ENCODE results near the gene UCP3. TPM values are rescaled to one million over a fixed set of nuclear protein-coding genes. Genes with fewer than 3 reads are reported as not detected.

The UCP3 gene
- total and polyA plus RNA-seq, 2 donors (not counting 1 experiment from before 2014, with no cell fraction given), result 8.9 to 11.0 TPM

- Histone ChIP-seq H3K4me3 (ENCODE audit: control extremely low read depth in 1 of 5, extremely low read depth in 1 of 5, insufficient read depth in 1 of 5, low read depth in 2 of 5, low read length in 4 of 5) (no peak overlapping the region), H3K36me3 (replicated peaks in 1 of 2; ENCODE audit: control extremely low read depth in 1 of 2, control insufficient read depth in 1 of 2, extremely low read depth in 1 of 2, insufficient read depth in 2 of 2, low read length in 1 of 2) (peaks cover 24 to 53% of the 10 kb centered on the region in 2 experiments), H3K4me2 (replicated peaks; ENCODE audit: low read depth, low read length, poor library complexity, severe bottlenecking) (no peak overlapping the region), H3K27ac (ENCODE audit: low read length in 2 of 2) (no peak overlapping the region), H3K4me1 (ENCODE audit: control insufficient read depth in 2 of 2, insufficient read depth in 2 of 2, low read length in 2 of 2) (no peaks in the 10 kb centered on the region), H3K79me2 (ENCODE audit: control insufficient read depth, insufficient read depth, low read length) (no peaks in the 10 kb centered on the region), H3K27me3 (replicated peaks in 1 of 4; ENCODE audit: control extremely low read depth in 1 of 4, control insufficient read depth in 3 of 4, insufficient read depth in 4 of 4, low read length in 3 of 4) (no peaks in the 10 kb centered on the region), H3K9ac (ENCODE audit: low read length) (no peak overlapping the region), H3K9me3 (ENCODE audit: control extremely low read depth in 1 of 3, control insufficient read depth in 2 of 3, insufficient read depth in 1 of 3, low read length in 2 of 3) (no peaks in the 10 kb centered on the region), H4K20me1 (ENCODE audit: control insufficient read depth, insufficient read depth, low read length, poor library complexity, severe bottlenecking) (no peaks in the 10 kb centered on the region), H2AFZ (ENCODE audit: insufficient read depth, low read depth, low read length, poor library complexity, severe bottlenecking) (no peak overlapping the region)
- no peak overlapping the region for H3K4me3 Mint-ChIP-seq
- WGBS (ENCODE audit: insufficient coverage), result no CpG with 5 or more reads among the region's 2 CpGs
- no peaks in the 10 kb centered on the region for H3K9me3 Mint-ChIP-seq (ENCODE audit: insufficient read depth)
- ATAC-seq (ENCODE audit: low read depth), result no peak
- no peaks in the 10 kb centered on the region for H3K27me3 Mint-ChIP-seq
- TF ChIP-seq CTCF (IDR thresholded peaks at IDR 0.05) (no peak), EZH2 (IDR thresholded peaks at IDR 0.05; ENCODE audit: borderline replicate concordance, insufficient read depth, low read depth, low read length, poor library complexity, severe bottlenecking) (no peak)
- ChIA-PET POLR2A (no interaction called here), CTCF (interaction anchor here (0.9 kb wide), 1 partner anchor 11 kb away, joined by 3 read pairs; no protein-coding TSS in a partner anchor)
- no peaks in the 10 kb centered on the region for H3K4me1 Mint-ChIP-seq
- intact Hi-C loops (cut with micrococcal nuclease), result no loop called here
- DNase-seq, result no peak
- no peak overlapping the region for H3K27ac Mint-ChIP-seq
Measured at GRCh38 chr11:74044538-74044937, 35.7 kb upstream of the UCP3 start.

- no peak for TF ChIP-seq CTCF (IDR thresholded peaks at IDR 0.05)
- no peak for TF ChIP-seq EZH2 (IDR thresholded peaks at IDR 0.05; ENCODE audit: borderline replicate concordance, insufficient read depth, low read depth, low read length, poor library complexity, severe bottlenecking)
Measured at GRCh38 chr11:74043450-74043849, 34.6 kb upstream of the UCP3 start.

More at GRCh38 chr11:74043450-74043849, 34.6 kb upstream of the UCP3 start:
- no peaks in the 10 kb centered on the region for H3K9me3 Mint-ChIP-seq (ENCODE audit: insufficient read depth)
- H3K27ac ChIP-seq (ENCODE audit: low read length in 2 of 2), result no peak overlapping the region
- H3K4me1 ChIP-seq (ENCODE audit: control insufficient read depth in 2 of 2, insufficient read depth in 2 of 2, low read length in 2 of 2), result no peaks in the 10 kb centered on the region
- no peak overlapping the region for H3K4me3 Mint-ChIP-seq
- no peak for ATAC-seq (ENCODE audit: low read depth)
- intact Hi-C loops (cut with micrococcal nuclease), result no loop called here
- H3K27me3 Mint-ChIP-seq, result no peaks in the 10 kb centered on the region
- H3K79me2 ChIP-seq (ENCODE audit: control insufficient read depth, insufficient read depth, low read length), result no peaks in the 10 kb centered on the region
- no peak overlapping the region for H3K4me3 ChIP-seq (ENCODE audit: control extremely low read depth in 1 of 5, extremely low read depth in 1 of 5, insufficient read depth in 1 of 5, low read depth in 2 of 5, low read length in 4 of 5)
- WGBS (ENCODE audit: insufficient coverage), result no CpG with 5 or more reads among the region's 1 CpG
- ChIA-PET POLR2A (no interaction called here), CTCF (no interaction called here)
- no peaks in the 10 kb centered on the region for H4K20me1 ChIP-seq (ENCODE audit: control insufficient read depth, insufficient read depth, low read length, poor library complexity, severe bottlenecking)
- H3K4me2 ChIP-seq (replicated peaks; ENCODE audit: low read depth, low read length, poor library complexity, severe bottlenecking), result no peak overlapping the region
- H3K9ac ChIP-seq (ENCODE audit: low read length), result no peak overlapping the region
- no peaks in the 10 kb centered on the region for H3K27me3 ChIP-seq (replicated peaks in 1 of 4; ENCODE audit: control extremely low read depth in 1 of 4, control insufficient read depth in 3 of 4, insufficient read depth in 4 of 4, low read length in 3 of 4)
- H3K4me1 Mint-ChIP-seq, result no peaks in the 10 kb centered on the region
- no peaks in the 10 kb centered on the region for H3K9me3 ChIP-seq (ENCODE audit: control extremely low read depth in 1 of 3, control insufficient read depth in 2 of 3, insufficient read depth in 1 of 3, low read length in 2 of 3)
- no peak overlapping the region for H3K27ac Mint-ChIP-seq
- no peak overlapping the region for H2AFZ ChIP-seq (ENCODE audit: insufficient read depth, low read depth, low read length, poor library complexity, severe bottlenecking)
- no peak for DNase-seq
- H3K36me3 ChIP-seq (replicated peaks in 1 of 2; ENCODE audit: control extremely low read depth in 1 of 2, control insufficient read depth in 1 of 2, extremely low read depth in 1 of 2, insufficient read depth in 2 of 2, low read length in 1 of 2), result peaks cover 28 to 54% of the 10 kb centered on the region in 2 experiments

All from B cell (primary cell).